AG09309 (cell line): Measurements from ENCODE around the gene RBM20.

ENCODE experiments used
- DNase-seq: peaks from one replicate; pipeline ENCODE4 v3.0.0-alpha.2; 2010; ENCODE audit warnings: low read depth
- H3K4me3 ChIP-seq: 2 replicates; pipeline ENCODE4 v1.5.1; 2011; ENCODE audit warnings: mild to moderate bottlenecking, low read depth, low read length, moderate library complexity; ENCODE audit not compliant: control insufficient read depth
- CTCF ChIP-seq: IDR thresholded peaks from 2 replicates; pipeline ENCODE4 v1.5.1; 2011; ENCODE audit warnings: mild to moderate bottlenecking, low read depth, low read length, inconsistent platforms; ENCODE audit not compliant: insufficient read depth, control insufficient read depth; ENCODE audit errors: missing control alignments

RBM20 gene

GRCh38 chr10:110876788-110877187, 232.7 kb downstream of the RBM20 start:
- TF ChIP-seq CTCF = no peak
- no peak overlapping the region for H3K4me3 ChIP-seq
- no peak for DNase-seq

- H3K4me3 ChIP-seq = no peak overlapping the region
- no peak for DNase-seq
- TF ChIP-seq CTCF = no peak
Measured at GRCh38 chr10:110880012-110880411, 235.9 kb downstream of the RBM20 start.

- TF ChIP-seq CTCF = no peak
- no peak for DNase-seq
- H3K4me3 ChIP-seq = no peak overlapping the region
Measured at GRCh38 chr10:110881247-110881646, 237.1 kb downstream of the RBM20 start.

GRCh38 chr10:110881905-110882304, 237.8 kb downstream of the RBM20 start:
- no peak overlapping the region for H3K4me3 ChIP-seq

GRCh38 chr10:110883924-110884323, 239.8 kb downstream of the RBM20 start:
- DNase-seq = no peak
- TF ChIP-seq CTCF = no peak

More at GRCh38 chr10:110881905-110882304, 237.8 kb downstream of the RBM20 start:
- no peak for DNase-seq
- no peak for TF ChIP-seq CTCF

GRCh38 chr10:110885932-110886674, 242.0 kb downstream of the RBM20 start:
- DNase-seq = no peak
- no peak for TF ChIP-seq CTCF

More at GRCh38 chr10:110883924-110884323, 239.8 kb downstream of the RBM20 start:
- H3K4me3 ChIP-seq = no peak overlapping the region

More at GRCh38 chr10:110885932-110886674, 242.0 kb downstream of the RBM20 start:
- H3K4me3 ChIP-seq = no peak overlapping the region
